HG02870 (cell line): ENCODE data around the gene TMEM91.

Source experiments
- ATAC-seq: cut with Tn5 transposase; IDR thresholded peaks from one replicate; pipeline ENCODE4 v1.9.1; 2021; ENCODE audit warnings: mild to moderate bottlenecking, moderate library complexity; ENCODE audit not compliant: unreplicated experiment

TMEM91 gene

GRCh38 chr19:41409288-41409687 lies 33.0 kb downstream of the TMEM91 start:
- ATAC-seq, result no peak

DNA sequence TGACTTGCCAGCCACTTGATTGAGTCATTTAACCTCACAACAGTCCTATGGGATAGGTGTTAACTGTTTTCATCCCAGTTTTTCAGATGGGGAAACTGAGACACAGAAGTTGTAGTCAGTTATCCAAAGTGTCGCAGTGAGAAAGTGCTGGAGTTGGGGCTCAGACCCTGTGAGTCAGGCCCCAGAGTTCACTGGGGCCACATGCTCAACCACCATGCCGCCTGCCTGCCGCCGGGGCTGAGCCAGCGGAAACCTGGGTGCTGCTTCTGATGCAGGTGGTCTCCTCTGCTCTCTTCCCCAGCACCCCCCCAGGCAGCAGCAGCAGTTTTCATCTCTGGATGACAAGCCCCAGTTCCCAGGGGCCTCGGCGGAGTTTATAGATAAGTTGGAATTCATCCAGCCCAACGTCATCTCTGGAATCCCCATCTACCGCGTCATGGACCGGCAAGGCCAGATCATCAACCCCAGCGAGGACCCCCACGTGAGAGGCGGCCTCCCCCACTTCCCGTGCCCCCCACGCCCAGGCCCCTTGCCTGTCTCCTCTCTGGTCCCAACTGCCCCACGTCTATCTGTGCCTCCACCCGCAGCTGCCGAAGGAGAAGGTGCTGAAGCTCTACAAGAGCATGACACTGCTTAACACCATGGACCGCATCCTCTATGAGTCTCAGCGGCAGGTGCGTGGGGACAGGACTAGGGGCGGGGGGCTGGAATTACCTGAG lies 34.2 kb downstream of the TMEM91 start:
- ATAC-seq, result no peak

- no peak for ATAC-seq
Observed at GRCh38 chr19:41411100-41411967, 35.0 kb downstream of the TMEM91 start.

GRCh38 chr19:41411968-41412265 lies 35.6 kb downstream of the TMEM91 start:
- no peak for ATAC-seq

DNA sequence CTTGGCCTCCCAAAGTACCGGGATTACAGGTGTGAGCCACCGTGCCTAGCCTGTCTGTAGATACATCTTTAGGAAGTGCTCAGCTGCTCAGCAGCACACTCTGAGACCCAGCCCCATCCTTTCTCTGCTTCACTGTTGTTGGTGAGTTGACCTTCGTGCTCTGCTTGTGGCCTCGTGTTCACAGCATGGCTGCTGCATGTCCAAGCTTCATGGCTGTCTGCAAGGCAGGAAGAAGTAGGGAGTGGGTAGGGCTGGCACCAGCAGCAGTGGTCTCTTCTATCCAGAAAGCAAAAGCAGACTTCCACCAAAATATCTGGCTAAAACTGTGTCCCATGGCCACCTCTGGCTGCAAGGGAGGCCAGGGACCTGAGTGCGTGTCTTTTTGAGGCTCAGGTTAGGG lies 36.6 kb downstream of the TMEM91 start:
- ATAC-seq, result no peak

- ATAC-seq, result no peak
Observed at GRCh38 chr19:41413947-41414346, 37.6 kb downstream of the TMEM91 start.

DNA sequence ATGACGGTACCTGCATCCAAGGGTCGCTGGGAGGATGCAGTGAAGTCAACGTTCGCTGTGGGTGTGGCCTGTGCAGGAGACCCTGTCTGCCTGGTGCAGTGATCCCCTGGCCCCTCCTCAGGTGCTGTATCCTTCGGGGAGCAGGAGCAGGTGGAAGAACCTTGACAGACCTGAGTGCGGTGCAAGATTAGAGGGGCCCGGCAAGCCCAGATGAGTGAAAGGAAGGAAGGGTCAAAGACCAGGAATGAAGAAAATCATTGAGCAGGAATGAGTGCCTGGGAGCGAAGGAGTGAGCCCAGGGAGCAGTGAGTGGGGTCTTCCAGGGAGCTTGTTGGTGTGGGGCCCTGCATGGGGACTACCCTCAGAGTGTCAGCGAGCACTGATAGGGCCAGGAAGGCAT lies 38.1 kb downstream of the TMEM91 start:
- no peak for ATAC-seq

GRCh38 chr19:41415154-41415571 lies 38.8 kb downstream of the TMEM91 start:
- ATAC-seq, result no peak

- no peak for ATAC-seq
Observed at GRCh38 chr19:41416194-41416674, 39.9 kb downstream of the TMEM91 start.

GRCh38 chr19:41420101-41420880 lies 44.0 kb downstream of the TMEM91 start:
- no peak for ATAC-seq

- ATAC-seq, result no peak
Observed at GRCh38 chr19:41421314-41421713, 45.0 kb downstream of the TMEM91 start.

DNA sequence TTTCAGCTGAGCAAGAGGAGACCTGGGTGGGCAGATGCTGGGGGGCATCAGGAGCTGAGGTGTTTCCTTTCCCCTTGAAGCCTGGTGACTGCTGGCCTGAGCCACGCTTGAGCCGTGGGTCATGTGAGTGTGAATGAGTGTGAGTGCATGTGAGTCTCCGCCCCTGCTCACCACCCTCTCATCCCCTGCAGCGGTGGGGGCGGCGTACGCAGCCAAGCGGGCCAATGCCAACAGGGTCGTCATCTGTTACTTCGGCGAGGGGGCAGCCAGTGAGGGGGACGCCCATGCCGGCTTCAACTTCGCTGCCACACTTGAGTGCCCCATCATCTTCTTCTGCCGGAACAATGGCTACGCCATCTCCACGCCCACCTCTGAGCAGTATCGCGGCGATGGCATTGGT lies 45.6 kb downstream of the TMEM91 start:
- ATAC-seq, result no peak

GRCh38 chr19:41422456-41422855 lies 46.1 kb downstream of the TMEM91 start:
- ATAC-seq, result no peak

GRCh38 chr19:41422955-41423354 lies 46.6 kb downstream of the TMEM91 start:
- no peak for ATAC-seq

GRCh38 chr19:41424335-41425173 lies 48.2 kb downstream of the TMEM91 start:
- no peak for ATAC-seq

GRCh38 chr19:41425174-41426115 lies 49.1 kb downstream of the TMEM91 start:
- ATAC-seq, result no peak

DNA sequence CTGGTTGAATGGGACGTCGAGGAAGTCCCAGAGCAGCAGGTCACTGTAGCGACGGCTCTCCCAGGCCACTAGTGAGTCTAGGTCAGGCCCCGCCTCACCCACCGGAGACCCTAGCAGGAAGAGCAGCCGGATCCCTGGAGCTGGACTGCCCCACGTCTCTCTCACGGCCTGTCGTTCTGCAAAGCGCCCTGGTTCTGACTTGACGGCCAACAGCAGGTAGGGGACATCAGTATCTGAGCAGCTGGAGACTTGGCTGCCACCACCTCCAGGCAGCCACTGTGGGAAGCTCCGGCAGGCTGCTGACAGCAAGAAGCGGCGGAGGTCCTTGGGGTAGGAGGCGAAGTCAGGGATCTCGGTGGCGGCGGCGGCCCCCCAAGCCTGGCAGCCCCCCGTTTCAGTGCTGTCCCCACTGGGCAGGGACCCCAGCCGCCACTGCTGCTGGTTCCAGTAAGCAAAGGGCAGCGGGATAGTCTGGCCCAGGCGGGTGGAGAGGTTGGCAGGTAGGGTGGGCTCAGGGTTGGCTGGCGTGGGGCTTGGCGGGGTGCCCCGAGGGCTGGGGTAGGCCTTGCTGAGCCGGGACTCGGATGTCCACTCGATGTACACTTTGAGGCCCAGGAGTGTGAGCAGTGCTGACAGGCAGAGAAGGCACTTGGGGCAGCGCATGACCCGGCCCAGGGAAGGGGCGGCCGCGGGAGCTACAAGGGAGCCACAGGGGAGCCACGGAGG lies 49.9 kb downstream of the TMEM91 start:
- no peak for ATAC-seq

DNA sequence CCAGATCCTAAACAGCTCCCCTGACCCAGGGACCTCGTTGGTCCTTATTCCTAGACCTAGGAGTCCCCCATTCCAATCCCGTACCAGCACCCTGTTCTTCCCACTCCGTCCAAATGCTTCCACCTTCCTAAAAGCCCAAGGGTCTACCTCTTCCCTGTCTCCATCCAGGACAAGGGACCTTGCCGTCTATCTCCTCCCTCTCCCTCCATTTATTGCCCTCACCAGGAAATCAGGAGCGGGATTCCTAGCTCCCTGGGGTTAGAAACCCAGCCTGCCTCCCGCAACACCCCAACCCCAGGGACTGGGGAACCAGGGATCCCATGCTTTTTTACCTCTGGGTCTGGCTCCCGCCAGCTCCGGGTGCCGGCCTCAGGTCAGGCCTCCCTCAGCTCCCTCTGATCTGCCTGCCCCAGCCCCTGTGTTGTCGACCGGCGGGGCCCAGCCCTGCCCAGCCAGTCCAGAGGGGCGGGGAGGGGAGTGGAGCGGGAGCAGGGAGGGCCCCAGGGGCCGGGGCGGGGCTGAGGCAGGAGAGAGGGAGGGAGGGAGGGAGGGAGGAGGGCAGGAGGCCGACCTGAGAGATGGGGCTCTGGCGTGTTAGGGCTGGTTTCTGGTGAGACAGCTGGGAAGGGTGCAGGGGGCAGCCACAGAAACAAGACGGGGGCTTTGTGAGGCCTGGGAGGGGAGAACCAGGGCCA lies 50.8 kb downstream of the TMEM91 start, which contains the start of gene B3GNT8:
Gene B3GNT8, minus strand, starts transcription at position 423 of the 695 bp plus-strand sequence. CDS start 596 bp downstream, outside the sequence.
- ATAC-seq, result no peak
